H1 (cell line): ENCODE results near the gene CACNA2D4. TPM values are rescaled to one million over a fixed set of nuclear protein-coding genes. Genes with fewer than 3 reads are reported as not detected.

Experiments
- TAF1 ChIP-seq: IDR thresholded peaks from 2 replicates; pipeline ENCODE4 v1.6.1; 2011; ENCODE audit warnings: mild to moderate bottlenecking, low read depth, low read length
- polyA plus RNA-seq, 7 experiments: library from polyadenylated mRNA; depleted of rRNA in 3 of 7; stranded (reverse) in 5 of 7; unstranded in 2 of 7; fragments of >200 nt in 5 of 7; fragments of 200-250 nt in 2 of 7; gene quantifications; 1 replicate in 5 of 7; 2 replicates in 1 of 7; 4 replicates in 1 of 7; pipeline versions ENCODE4 v1.2.1 to v1.2.3, GENCODE V29; 2011 to 2013; ENCODE audit warnings: missing spikeins in 2 of 7, mixed read lengths in 2 of 7
- total RNA-seq: library from RNA; stranded (reverse); fragmentation: NEBNext Ultra II Directional; extraction: Animal tissue kit (Norgen Biotek cat#: 25700); gene quantifications from 2 replicates; pipeline ENCODE4 v1.2.1, GENCODE V29; 2021
- TF ChIP-seq, protein P1 (sequence below): IDR thresholded peaks from 2 replicates; pipeline ENCODE4 v1.6.1; 2012; ENCODE audit warnings: low read length, inconsistent platforms

Gene CACNA2D4
- total and polyA plus RNA-seq, 2 of the 8 experiments (the other 6 are each of a cell fraction or from before 2014, with no cell fraction given), result 0.44 to 0.88 TPM

DNA sequence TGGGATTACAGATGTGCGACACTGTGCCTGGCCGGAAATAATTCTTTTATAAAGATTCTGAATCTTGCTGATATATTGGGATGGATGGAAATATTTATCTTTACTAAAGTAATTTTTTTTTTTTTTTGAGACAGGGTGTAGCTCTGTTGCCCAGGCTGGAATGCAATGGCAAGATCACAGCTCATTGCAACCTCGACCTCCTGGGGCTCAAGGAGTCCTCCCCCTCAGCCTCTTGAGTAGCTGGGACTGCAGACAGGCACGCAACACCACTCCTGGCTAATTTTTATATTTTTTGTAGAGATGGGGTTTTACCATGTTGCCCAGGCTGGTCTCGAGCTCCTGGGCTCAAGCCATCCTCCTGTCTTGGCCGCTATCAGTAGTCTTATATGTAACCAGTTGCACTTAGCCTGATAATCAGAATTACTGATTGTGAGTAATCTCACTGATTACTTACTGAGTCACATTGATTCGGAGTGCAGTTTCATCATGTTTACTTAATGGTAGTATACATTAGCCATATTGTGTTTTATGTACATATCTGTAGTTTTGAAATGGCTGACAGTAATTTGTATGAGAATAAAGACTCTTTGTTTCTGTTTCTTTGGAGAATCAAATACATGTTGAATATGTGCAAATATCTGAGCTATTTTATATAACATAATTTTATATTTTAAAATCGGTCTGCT, 148.5 kb downstream of the CACNA2D4 start (continued):
- TF ChIP-seq, protein P1, sequence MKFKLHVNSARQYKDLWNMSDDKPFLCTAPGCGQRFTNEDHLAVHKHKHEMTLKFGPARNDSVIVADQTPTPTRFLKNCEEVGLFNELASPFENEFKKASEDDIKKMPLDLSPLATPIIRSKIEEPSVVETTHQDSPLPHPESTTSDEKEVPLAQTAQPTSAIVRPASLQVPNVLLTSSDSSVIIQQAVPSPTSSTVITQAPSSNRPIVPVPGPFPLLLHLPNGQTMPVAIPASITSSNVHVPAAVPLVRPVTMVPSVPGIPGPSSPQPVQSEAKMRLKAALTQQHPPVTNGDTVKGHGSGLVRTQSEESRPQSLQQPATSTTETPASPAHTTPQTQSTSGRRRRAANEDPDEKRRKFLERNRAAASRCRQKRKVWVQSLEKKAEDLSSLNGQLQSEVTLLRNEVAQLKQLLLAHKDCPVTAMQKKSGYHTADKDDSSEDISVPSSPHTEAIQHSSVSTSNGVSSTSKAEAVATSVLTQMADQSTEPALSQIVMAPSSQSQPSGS, result no peak
- TF ChIP-seq TAF1, result no peak
